K562 (cell line): ENCODE data around the gene COMMD1. TPM values are rescaled to one million over a fixed set of nuclear protein-coding genes. Genes with fewer than 3 reads are reported as not detected.

Experiments used
- ATAC-seq: fragments of 200-7000 bp; cut with Tn5 transposase; 3 replicates; pipeline ENCODE4 v1.9.1; 2020; ENCODE audit warnings: moderate library complexity
- BruUV-seq: library from RNA; stranded (reverse); fragments of 400-500 nt; replicated peaks from 2 replicates; lab custom pipeline; 2021; lab: Mats Ljungman, UMichigan
- CTCF ChIA-PET: fragments of 300-600 bp; formaldehyde crosslinking; extraction: SDS; loops from one replicate; lab custom pipeline; 2021; ENCODE audit warnings: low intra/inter-chr PET ratio; lab: Yijun Ruan, JAX
- POLR2A ChIA-PET: fragments of 300-600, 350-650 bp; sonication (Branson Sonifier 250); formaldehyde crosslinking; extraction: SDS; loops from one replicate; lab custom pipeline; 2021; ENCODE audit warnings: antibody characterized with exemption, inconsistent platforms; lab: Yijun Ruan, JAX
- DNase-seq, 4 experiments: peaks; one replicate each; pipeline versions ENCODE4 v3.0.0 to v3.0.0-alpha.2; 2011 to 2018; ENCODE audit warnings: low spot score in 3 of 4, mixed read lengths in 3 of 4; ENCODE audit errors: extremely low read depth in 1 of 4
- FAIRE-seq: peaks from 2 replicates; lab custom pipeline; 2011; peaks lifted over from hg19 to GRCh38; lab: Jason Lieb, UNC
- H2AFZ ChIP-seq: 2 replicates; pipeline ENCODE4 v1.6.0; 2011; ENCODE audit warnings: low read depth, low read length, control low read depth, inconsistent platforms
- H3K27ac ChIP-seq: fragments of 200-600 bp; 3 replicates; pipeline ENCODE4 v1.8.0; 2011; ENCODE audit warnings: low read depth, mild to moderate bottlenecking, control low read depth, inconsistent platforms, low read length, moderate library complexity, mixed read lengths; ENCODE audit errors: extremely low read depth
- H3K27me3 ChIP-seq, 2 experiments: fragments of 300-600 bp in 1 of 2; 2 replicates in 1 of 2; 3 replicates in 1 of 2; pipeline versions ENCODE4 v1.6.0 to v1.8.0; 2011; ENCODE audit warnings: inconsistent platforms in 2 of 2, low read length in 2 of 2, mild to moderate bottlenecking in 1 of 2, mixed read lengths in 1 of 2, moderate library complexity in 1 of 2; ENCODE audit not compliant: control insufficient read depth in 2 of 2, insufficient read depth in 2 of 2
- H3K36me3 ChIP-seq: fragments of 300-600 bp; 3 replicates; pipeline ENCODE4 v1.8.0; 2011; ENCODE audit warnings: mild to moderate bottlenecking, low read length, inconsistent platforms; ENCODE audit not compliant: control insufficient read depth, insufficient read depth
- H3K4me1 ChIP-seq, 2 experiments: fragments of 200-600 bp in 1 of 2; replicated peaks in 1 of 2; 2 replicates in 1 of 2; 3 replicates in 1 of 2; pipeline versions ENCODE4 v1.5.1 to v1.8.0; 2011; ENCODE audit warnings: inconsistent platforms in 2 of 2, low read length in 2 of 2, mild to moderate bottlenecking in 1 of 2, mixed read lengths in 1 of 2, moderate library complexity in 1 of 2; ENCODE audit not compliant: control insufficient read depth in 2 of 2, insufficient read depth in 2 of 2
- H3K4me2 ChIP-seq: 2 replicates; pipeline ENCODE4 v1.6.1; 2011; ENCODE audit warnings: low read length, control low read depth, inconsistent platforms, mixed read lengths; ENCODE audit not compliant: insufficient read depth
- H3K4me3 ChIP-seq: fragments of 200-600 bp; sonication (generic), shearing (Covaris generic); 2 replicates; pipeline ENCODE4 v1.5.1; 2016; ENCODE audit warnings: control low read depth, inconsistent platforms
- H3K79me2 ChIP-seq: fragments of 200-600 bp; 3 replicates; pipeline ENCODE4 v1.8.0; 2011; ENCODE audit warnings: low read length, inconsistent platforms; ENCODE audit not compliant: control insufficient read depth, insufficient read depth
- H3K9ac ChIP-seq, 2 experiments: 2 replicates each; pipeline versions ENCODE4 v1.6.0 to v1.6.1; 2011; ENCODE audit warnings: low read depth in 2 of 2, low read length in 2 of 2, control low read depth in 1 of 2, inconsistent platforms in 1 of 2, mild to moderate bottlenecking in 1 of 2, mixed read lengths in 1 of 2; ENCODE audit not compliant: insufficient read depth in 1 of 2
- H3K9me1 ChIP-seq: one replicate; pipeline ENCODE4 v1.6.0; 2011; ENCODE audit warnings: inconsistent platforms, mild to moderate bottlenecking, low read length, moderate library complexity; ENCODE audit not compliant: control insufficient read depth, insufficient read depth
- H3K9me3 ChIP-seq: replicated peaks from 2 replicates; pipeline ENCODE4 v1.5.1; 2011; ENCODE audit warnings: low read depth, low read length, inconsistent platforms; ENCODE audit not compliant: control insufficient read depth, insufficient read depth
- H4K20me1 ChIP-seq: replicated peaks from 2 replicates; pipeline ENCODE4 v1.6.1; 2011; ENCODE audit warnings: low read length, inconsistent platforms, mixed read lengths; ENCODE audit not compliant: control insufficient read depth, insufficient read depth
- ARID3B ChIP-seq: fragments of 250-450 bp; sonication (Bioruptor Pico); IDR thresholded peaks from 2 replicates; pipeline ENCODE4 v1.4.0; 2020; ENCODE audit warnings: borderline replicate concordance
- BDP1 ChIP-seq: IDR thresholded peaks from 3 replicates; pipeline ENCODE4 v1.6.1; 2011; ENCODE audit not compliant: insufficient read length, insufficient read depth
- FUS ChIP-seq: fragments of 200-400 bp; formaldehyde crosslinking; optimal IDR thresholded peaks from 2 replicates; pipeline ENCODE3; 2017; ENCODE audit warnings: low read depth, low read length
- GABPB1 ChIP-seq: sonication (generic); formaldehyde crosslinking; IDR thresholded peaks from 2 replicates; pipeline ENCODE4 v1.8.0; 2022; ENCODE audit warnings: mild to moderate bottlenecking, missing genetic modification reagents
- HDAC3 ChIP-seq: fragments of 450-650 bp; IDR thresholded peaks from 2 replicates; pipeline ENCODE4 v1.6.1; 2018; ENCODE audit warnings: borderline replicate concordance, mild to moderate bottlenecking, moderate library complexity; ENCODE audit not compliant: partially characterized antibody
- HES1 ChIP-seq: fragments of 450-650 bp; IDR thresholded peaks from 2 replicates; pipeline ENCODE4 v1.6.1; 2016; ENCODE audit warnings: low read depth, mild to moderate bottlenecking, moderate library complexity
- MTA2 ChIP-seq: fragments of 450-650 bp; IDR thresholded peaks from 2 replicates; pipeline ENCODE4 v1.6.1; 2016; ENCODE audit warnings: low read depth
- MYBL2 ChIP-seq, 2 experiments: fragments of 450-650 bp in 1 of 2; sonication (generic) in 1 of 2; formaldehyde crosslinking in 1 of 2; IDR thresholded peaks; 2 replicates each; pipeline versions ENCODE4 v1.6.1 to v1.8.1; 2017 to 2022; ENCODE audit warnings: borderline replicate concordance in 1 of 2, inconsistent platforms in 1 of 2, low read depth in 1 of 2, mild to moderate bottlenecking in 1 of 2, missing genetic modification reagents in 1 of 2, moderate library complexity in 1 of 2
- NFIX ChIP-seq: fragments of 250-450 bp; sonication (Bioruptor Pico); IDR thresholded peaks from 2 replicates; pipeline ENCODE4 v1.4.0; 2020; ENCODE audit warnings: low read depth, mild to moderate bottlenecking, moderate library complexity
- PKNOX1 ChIP-seq: fragments of 450-650 bp; IDR thresholded peaks from 2 replicates; pipeline ENCODE4 v1.6.1; 2016
- RBM34 ChIP-seq: fragments of 200-400 bp; formaldehyde crosslinking; IDR thresholded peaks from 2 replicates; pipeline ENCODE4 v1.6.1; 2018; ENCODE audit warnings: low read length, borderline replicate concordance; ENCODE audit not compliant: insufficient read depth
- SAFB2 ChIP-seq: fragments of 200-400 bp; formaldehyde crosslinking; IDR thresholded peaks from 2 replicates; pipeline ENCODE4 v1.6.1; 2018; ENCODE audit warnings: borderline replicate concordance, low read length, low read depth, moderate library complexity; ENCODE audit not compliant: severe bottlenecking
- SETDB1 ChIP-seq: IDR thresholded peaks from one replicate; pipeline ENCODE4 v1.6.1; 2012; ENCODE audit warnings: low read length, control low read depth, inconsistent platforms
- TFE3 ChIP-seq: fragments of 450-650 bp; formaldehyde crosslinking; IDR thresholded peaks from 2 replicates; pipeline ENCODE4 v1.4.0; 2020; ENCODE audit warnings: mild to moderate bottlenecking, mixed read lengths
- ZNF586 ChIP-seq: fragments of 450-650 bp; formaldehyde crosslinking; conservative IDR thresholded peaks from 2 replicates; pipeline ENCODE4 v1.4.0; 2020; ENCODE audit warnings: mild to moderate bottlenecking, moderate library complexity
- WGBS: fragments of 100-300 bp; shearing (Covaris generic); methylation state at CpG from one replicate; pipeline ENCODE4 v1.1.6; 2016; ENCODE audit warnings: low coverage, mixed read lengths; ENCODE audit not compliant: insufficient coverage; ENCODE audit errors: missing lambda C conversion rate; 5-methylcytosine and 5-hydroxymethylcytosine counted together
- in situ Hi-C: fragments of 300-500 bp; cut with MboI; formaldehyde crosslinking; loops from 4 replicates; pipeline ENCODE4 v1.15.0; 2018; ENCODE audit warnings: inconsistent platforms, mixed read lengths
- intact Hi-C: fragments of 100-400 bp; cut with micrococcal nuclease; formaldehyde crosslinking; loops from 2 replicates; pipeline ENCODE4 v1.14.2; 2022
- polyA plus RNA-seq, 8 experiments: library from polyadenylated mRNA; depleted of rRNA in 4 of 8; stranded (reverse) in 5 of 8; unstranded in 3 of 8; fragments of >200 nt; fragmentation: Nextera tagmentation in 2 of 8; fragmentation: Illumina TruSeq in 1 of 8; extraction: Ambion mirVana in 2 of 8; extraction: Trizol in 1 of 8; gene quantifications; 2 replicates each; pipeline versions ENCODE4 v1.2.1 to v1.2.3, GENCODE V29; 2011 to 2014; ENCODE audit warnings: inconsistent platforms in 1 of 8, missing spikeins in 1 of 8
- total RNA-seq, 7 experiments: library from RNA; depleted of rRNA in 6 of 7; stranded (reverse); fragments of >200 nt in 6 of 7; fragmentation: Illumina TruSeq in 2 of 7; extraction: Trizol in 2 of 7; gene quantifications; 2 replicates each; pipeline versions ENCODE4 v1.2.1 to v1.2.3, GENCODE V29; 2011 to 2021; ENCODE audit warnings: low replicate concordance in 1 of 7

COMMD1 gene
- total and polyA plus RNA-seq, 9 of the 15 experiments (the other 6 are each of a cell fraction or from before 2014, with no cell fraction given): 14.4 to 77.0 (median 21.4) TPM

GRCh38 chr2:61877571-61878245 is 27.8 kb upstream of the COMMD1 start:
- ChIA-PET POLR2A (no interaction called here), CTCF (no interaction called here)
- no peak overlapping the region for H3K4me3 ChIP-seq
- intact Hi-C loops (no loop called here), in situ Hi-C loops (no loop called here)
- 97% methylated on average over 4 of the region's 4 CpGs for WGBS
- H3K79me2 ChIP-seq: peaks cover 10% of the 10 kb centered on the region
- FAIRE-seq: no peak
- H3K9ac ChIP-seq: no peak overlapping the region
- H2AFZ ChIP-seq: no peak overlapping the region
- no TSS peak for BruUV-seq
- no peaks in the 10 kb centered on the region for H4K20me1 ChIP-seq
- H3K4me2 ChIP-seq: no peak overlapping the region
- H3K9me1 ChIP-seq: no peaks in the 10 kb centered on the region
- ATAC-seq: no peak
- no peaks in the 10 kb centered on the region for H3K27me3 ChIP-seq
- H3K27ac ChIP-seq: no peak overlapping the region
- H3K36me3 ChIP-seq: peaks cover 98% of the 10 kb centered on the region
- no peaks in the 10 kb centered on the region for H3K4me1 ChIP-seq
- no peak for DNase-seq
- no peaks in the 10 kb centered on the region for H3K9me3 ChIP-seq
- TF ChIP-seq ZNF586: no peak
- no peak for TF ChIP-seq FUS
- TF ChIP-seq BDP1: no peak
- TF ChIP-seq TFE3 (CRISPR knock-in tag): no peak
- no peak for TF ChIP-seq RBM34
- TF ChIP-seq NFIX: peak; percentile 39; the same call in 1 of the 2 replicates
- TF ChIP-seq SETDB1: no peak
- no peak for TF ChIP-seq ARID3B
- no peak for TF ChIP-seq MYBL2 (IDR thresholded peaks at IDR 0.05; ENCODE audit: low read depth)
- no peak for TF ChIP-seq MYBL2 (CRISPR knock-in tag; IDR thresholded peaks at IDR 0.05; ENCODE audit: borderline replicate concordance)
- no peak for TF ChIP-seq HES1
- TF ChIP-seq MTA2: no peak
- TF ChIP-seq HDAC3: no peak
- no peak for TF ChIP-seq PKNOX1
- no peak for TF ChIP-seq GABPB1 (CRISPR knock-in tag)
- no peak for TF ChIP-seq SAFB2
